Muscle of back (tissue), 11 donors: Measurements from ENCODE around the gene PCNX2. TPM values are rescaled to one million over a fixed set of nuclear protein-coding genes. Genes with fewer than 3 reads are reported as not detected.
"Not testable (repeated sequence)": the region's sequence is repeated elsewhere in the genome, so short reads cannot be mapped to it uniquely, and the experiment has no call there.

Experiments
- DNase-seq, 3 donors: peaks; one replicate each; pipeline versions ENCODE4 v3.0.0 to v3.0.0-alpha.2; 2013
- polyA plus RNA-seq, 10 donors: library from polyadenylated mRNA; unstranded; fragments of 120-200 nt; gene quantifications; one replicate each; pipeline ENCODE4 v1.2.1, GENCODE V29; 2013; ENCODE audit not compliant: insufficient read length in 10 of 10

The PCNX2 gene
- polyA plus RNA-seq, 10 donors, result 1.7 to 4.8 (median 3.1) TPM

DNA sequence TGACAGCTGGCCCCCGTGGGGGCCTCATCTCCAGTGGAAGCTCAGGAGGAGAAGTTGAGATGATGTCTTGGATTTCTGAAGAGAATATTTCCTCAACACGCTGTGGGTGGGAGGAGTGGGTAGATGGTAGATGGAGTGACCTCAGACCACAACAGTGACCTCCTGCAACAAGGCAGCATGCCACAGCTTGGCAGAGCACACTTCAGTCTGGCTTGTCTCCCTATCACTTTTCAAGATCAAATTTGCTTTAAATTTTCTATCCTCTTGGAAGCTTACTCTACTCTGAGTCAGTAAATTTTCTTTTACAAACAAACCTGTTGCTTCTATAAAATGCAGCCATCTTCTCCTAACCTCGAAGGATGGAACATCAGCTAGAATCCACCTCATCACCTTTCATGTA lies 285.4 kb downstream of the PCNX2 start:
- DNase-seq, result no peak

DNA sequence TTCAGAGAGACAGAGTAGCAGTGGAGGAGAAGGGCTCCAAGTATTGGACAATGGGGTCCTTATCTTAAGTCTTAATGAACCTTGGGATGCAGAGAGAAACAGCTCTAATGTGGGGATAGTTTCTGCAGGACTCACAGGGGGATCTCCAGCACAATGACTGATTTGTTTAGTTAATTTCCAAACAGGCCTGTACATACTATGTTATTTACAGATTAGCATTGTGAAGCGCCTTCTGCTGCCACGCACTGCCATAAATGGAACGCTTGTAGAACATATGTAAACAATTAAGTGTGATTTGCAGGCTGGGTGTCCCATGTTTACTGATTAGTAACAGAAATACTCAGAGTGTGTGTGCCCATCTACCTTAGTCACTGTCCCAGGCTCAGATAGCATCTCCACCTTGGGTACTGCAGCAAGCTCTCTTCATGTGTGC lies 289.0 kb downstream of the PCNX2 start:
- DNase-seq, result no peak

DNA sequence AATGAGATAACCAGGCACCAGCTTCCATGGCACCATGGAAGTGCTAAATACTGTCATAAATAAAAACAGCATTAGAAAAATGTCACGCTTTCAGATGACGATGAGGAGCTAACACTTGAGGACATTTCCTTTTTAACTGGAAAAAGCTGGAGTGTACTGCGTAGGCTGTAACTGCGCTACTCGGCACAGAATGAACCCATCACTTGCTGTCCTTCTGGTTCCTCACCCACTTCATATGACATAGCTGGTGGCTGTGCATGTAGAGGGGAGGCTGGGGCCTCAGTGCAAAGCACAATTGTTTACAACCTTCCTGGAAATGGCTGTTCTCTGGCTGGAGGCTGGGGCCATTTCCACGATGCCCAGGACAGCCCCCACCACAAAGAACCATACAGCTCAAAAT lies 289.4 kb downstream of the PCNX2 start:
- no peak for DNase-seq

DNA sequence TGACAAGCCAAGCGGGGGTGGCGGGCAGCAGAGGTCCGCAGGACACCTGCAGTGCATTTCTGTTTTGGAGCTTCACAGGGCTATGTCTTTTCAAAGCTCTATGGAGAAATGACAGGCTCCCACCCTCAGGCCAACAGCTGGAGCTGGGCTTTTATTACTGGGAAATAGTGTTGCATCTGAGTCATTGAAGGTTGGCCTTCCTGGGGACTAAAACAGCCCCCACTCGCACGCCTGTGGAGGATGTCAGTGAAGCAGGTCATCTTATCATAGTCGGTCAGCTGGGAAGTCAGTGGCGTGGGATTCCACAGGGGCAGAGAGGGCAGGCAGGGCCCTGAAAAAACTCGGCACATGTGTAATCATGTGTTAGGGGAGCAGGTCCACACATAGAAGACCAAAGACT lies 289.8 kb downstream of the PCNX2 start:
- DNase-seq, result no peak

DNA sequence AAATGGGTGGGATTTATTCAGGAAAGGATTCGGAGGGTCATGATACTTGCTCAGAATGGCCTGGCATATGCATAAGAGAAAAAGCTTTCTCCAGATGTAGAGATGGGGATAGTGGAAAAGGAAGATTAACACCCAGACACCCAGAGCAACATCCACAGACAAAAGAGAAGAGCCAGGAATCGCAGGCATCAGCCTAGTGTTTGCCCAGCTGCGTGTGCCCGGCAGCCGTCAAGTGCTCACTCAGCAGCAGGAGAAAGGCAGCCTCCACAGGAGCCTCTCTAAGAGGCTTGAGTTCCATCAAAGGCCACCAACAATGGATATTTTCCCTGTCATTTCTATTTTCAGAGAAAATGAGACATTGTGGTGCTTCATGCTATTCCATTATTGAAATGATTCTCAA lies 290.4 kb downstream of the PCNX2 start:
- DNase-seq, result no peak

DNA sequence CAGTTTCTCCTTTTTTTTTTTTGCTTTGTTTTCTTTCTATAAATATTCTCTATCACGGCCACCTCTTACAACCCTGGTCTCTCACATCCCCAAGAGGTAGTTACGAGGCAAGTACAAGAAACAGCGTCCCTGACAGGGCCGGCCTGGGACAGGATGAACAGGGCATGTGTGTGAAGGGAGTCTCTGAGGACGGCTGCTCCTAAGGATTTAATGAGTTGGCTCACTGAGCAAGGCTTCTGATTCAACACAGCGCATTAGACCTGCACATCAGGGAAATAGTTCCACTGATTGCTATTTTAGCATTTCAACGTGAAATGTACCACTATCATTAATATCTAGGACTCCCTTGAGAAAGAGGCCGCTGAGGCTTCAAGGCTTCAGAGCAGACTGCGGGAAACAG lies 291.1 kb downstream of the PCNX2 start:
- DNase-seq, result no peak

DNA sequence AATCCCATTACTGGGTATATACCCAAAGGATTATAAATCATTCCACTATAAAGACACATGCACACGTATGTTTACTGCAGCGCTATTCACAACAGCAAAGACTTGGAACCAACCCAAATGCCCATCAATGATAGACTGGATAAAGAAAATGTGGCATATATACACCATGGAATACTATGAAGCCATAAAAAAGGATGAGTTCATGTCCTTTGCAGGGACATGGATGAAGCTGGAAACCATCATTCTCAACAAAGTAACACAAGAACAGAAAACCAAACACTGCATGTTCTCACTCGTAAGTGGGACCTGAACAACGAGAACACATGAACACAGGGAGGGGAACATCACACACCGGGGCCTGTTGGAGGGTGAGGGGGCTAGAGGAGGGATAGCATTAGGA lies 291.9 kb downstream of the PCNX2 start:
- not testable (repeated sequence) for DNase-seq

DNA sequence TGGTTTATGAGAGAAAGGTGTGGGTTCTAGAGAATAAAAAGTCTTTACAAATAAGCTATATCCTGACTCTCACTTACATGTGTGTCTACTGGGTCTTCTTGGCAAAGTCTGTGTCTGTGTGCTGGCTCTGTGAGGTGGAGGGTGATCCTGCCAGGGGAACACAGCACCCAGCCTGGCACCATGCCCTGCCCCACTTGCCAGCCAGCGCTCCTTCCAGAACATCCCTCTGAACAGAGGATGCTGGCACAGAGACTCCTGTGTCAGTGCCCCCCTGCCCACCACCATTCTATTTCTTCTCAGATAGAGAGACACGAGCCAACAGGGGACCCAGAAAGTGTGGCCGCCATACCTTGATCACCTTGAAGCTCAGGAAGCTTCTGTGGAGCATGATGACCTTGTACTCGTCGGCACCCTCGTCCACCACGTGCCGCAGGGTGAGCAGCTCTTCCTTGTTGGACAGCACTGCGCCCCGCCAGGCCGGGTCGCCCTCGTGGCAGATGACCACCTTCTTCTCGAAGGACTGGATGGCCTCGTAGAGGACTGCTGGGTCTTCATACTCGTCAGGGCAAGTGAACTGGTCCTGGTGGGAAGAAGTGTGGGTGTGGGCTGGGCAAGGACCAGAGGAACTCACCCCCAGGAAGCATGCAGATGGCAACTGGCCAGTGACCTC lies 295.4 kb downstream of the PCNX2 start:
- DNase-seq, result no peak

DNA sequence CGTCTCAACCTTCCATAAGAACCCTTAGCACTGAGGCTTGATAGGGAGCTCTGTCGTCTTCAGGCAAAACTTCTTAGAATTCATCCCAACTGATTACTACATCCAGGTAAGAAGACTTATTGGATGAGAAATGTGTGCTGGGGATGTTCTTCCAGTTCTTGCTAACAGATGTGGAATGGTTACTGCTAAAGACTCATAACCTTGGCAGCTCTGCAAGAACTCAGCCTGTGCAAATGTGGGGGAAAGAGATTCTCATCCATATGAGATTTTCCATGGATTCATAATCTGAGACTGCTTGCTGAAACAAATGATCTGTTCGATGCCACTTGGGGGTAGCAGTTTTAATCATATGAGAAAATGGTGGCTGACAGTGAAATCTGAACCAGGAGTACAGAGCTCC lies 296.9 kb downstream of the PCNX2 start:
- DNase-seq, result no peak

DNA sequence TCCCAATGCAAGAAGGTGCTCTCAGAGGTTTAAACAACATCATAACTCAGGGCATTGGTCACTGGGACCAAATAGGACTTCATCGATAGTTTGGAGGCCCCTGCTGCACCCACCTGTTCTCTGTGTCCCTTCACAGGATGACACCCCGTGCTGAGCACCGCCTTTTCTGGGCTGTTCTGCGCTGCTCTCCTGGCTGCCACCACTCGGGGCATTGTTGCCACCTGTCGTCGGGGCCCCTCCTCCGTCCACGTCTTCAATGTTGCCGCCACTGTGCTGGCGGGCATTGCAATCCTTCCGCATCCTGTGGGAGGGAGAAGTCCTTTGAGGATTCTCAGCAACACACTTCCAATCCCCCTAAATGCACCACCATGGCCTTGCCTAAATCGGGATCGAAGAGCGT lies 297.4 kb downstream of the PCNX2 start:
- no peak for DNase-seq

DNA sequence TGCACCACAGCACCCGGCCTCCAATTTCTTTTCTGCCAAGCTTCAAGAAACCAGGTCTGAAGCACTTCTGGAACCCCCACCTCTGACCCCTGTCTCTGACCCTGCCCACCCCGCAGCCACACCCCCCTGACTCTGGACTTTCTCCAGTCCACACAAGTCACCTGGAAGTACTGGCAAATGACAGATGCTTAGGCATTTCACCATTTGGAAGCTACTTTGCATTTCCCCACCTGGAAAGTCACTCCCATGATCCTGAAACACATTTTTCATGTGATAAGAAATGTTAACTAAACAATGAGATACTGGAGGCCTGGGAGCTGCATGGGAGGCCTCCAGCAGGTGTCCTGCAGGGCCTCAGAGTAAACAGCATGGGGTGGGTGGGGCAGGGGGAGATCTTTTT lies 299.4 kb downstream of the PCNX2 start:
- DNase-seq, result no peak

DNA sequence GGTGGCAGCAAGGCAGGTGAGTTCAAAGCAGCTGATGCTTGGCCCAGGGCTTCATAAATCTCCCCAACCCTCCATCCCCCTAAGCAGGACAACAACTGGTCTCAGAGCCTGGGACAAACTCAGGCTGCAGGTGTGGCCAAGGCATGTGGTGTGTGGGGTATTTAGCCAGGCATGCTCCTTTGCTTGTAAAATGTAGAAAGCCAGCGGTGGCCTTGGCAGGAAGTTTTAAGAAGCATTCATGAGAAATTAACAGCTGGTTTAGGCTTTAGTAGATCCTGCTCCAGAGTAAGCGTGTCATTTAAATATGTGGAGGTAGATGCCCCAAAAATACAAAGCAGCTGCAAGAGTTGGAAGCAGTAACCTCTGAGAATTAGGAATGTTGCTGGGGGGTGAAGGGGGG lies 300.3 kb downstream of the PCNX2 start:
- DNase-seq, result no peak

DNA sequence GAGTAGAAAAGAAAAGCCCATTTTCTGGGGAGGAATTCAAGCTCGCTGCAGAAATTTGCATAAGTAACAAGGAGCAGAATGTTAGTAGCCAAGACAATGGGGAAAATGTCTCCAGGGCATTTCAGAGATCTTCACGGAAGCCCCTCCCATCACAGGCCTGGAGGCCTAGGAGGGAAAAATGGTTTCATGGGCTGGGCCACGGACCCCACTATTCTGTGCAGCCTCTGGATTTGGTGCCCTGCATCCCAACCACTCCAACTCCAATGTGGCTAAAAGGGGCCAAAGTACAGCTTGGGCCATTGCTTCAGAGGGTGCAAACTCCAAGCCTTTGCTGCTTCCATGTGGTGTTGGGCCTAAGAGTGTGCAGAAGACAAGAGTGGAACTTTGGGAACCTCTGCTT lies 302.0 kb downstream of the PCNX2 start:
- no peak for DNase-seq

DNA sequence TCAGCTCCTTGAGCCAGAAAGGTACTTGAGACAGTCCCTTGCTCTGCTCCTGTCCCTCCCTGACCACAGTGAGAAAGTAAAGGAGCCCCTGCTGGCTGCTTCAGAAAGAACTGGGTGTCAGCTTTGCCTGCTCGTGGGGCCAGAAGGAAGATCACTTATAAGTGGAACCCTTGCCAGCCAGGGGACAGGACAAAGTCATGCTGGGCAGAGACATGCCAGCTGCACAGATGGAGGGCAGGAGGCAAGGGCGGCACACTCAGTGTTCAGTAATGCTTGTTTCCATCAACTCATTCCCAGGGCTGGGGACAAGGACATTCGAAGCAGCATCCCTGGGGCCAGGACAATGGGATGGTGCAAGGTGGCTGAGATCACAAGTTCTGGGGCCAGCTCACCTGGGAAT lies 303.3 kb downstream of the PCNX2 start:
- no peak for DNase-seq

DNA sequence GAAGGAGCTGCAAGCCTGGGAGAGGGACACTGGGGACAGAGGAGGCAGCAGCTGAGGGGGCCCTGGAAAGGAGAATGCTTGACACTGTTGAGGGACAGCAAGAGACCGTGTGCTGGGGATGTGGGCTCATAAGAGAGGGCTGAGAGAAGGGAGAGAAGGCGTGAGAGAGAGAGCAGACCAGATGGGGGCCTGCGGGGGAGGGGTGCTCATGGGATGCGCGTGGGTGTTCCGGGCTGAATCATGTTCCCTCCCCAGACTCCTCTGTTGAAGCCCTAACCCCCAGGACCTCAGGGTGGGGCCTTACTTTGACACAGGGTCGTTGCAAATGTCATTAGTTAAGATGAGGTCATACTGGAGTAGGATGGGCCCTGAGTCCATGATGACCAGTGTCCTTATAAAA lies 304.3 kb downstream of the PCNX2 start:
- no peak for DNase-seq

DNA sequence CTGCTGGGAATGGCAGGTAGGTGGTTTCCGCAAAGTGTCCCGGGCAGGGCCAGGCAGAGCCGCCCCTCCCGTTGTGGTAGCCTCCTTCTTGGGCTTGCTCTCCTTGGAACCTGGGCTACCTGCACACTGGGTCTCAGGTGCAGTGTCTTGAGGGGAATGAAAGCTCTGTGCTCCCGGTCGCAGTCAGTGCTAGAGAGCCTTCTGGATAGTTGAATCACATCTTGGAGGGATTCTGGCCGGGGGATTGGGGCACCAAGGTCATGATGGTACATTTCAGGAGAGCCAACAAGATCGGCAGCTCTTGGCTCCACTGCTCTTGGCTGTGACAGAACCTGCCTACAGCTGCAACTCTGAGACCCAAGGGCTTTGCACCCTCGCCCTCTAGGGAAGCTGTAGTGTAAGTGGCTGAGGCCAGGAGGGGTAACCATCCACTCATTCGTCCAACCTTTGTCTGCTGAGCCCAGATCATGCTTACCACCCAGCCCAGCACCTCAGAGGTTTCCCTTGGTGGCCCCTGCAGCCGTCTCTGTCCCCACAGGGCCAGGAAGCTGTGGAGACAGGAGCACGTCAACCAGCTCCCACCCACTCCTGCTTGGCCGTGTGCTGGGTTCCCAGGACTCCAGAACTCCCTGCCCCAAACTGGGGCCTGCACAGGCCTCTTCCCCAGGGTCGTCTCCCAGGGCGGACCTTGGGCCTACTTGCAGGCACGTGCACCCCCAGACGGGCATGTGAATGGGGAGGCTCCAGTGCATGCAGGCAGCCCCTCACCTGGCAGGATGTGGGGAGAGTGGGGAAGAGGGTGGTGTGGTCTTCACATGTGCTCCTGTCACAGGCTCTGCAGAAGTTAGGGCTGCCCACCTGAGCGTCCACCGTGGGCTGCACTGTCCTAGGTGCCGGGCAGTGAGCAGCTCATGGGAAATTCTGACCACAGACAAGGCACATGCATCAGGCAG lies 305.1 kb downstream of the PCNX2 start:
- DNase-seq, result no peak

DNA sequence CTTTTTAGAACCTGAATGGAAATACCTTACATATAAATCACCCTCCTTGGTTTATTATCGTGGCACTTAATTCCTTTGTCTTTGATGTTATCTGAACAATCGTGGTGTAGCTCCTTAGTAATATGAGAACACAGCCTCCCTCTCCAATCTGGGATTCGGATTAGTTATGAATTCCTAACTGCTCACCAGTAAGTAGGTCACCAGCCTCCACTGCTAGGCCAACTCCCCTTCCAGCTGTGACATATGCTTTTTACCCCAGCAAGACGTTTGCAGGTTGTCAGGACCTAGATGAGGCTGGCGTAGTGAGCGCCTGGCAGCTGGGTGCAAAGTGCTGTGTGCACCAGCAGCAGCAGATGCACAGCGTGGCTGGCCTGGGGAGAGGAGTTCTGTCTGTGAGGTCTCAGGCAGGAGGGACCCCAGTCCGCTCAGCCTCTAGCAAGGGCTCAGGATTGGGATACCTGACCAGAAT lies 306.9 kb downstream of the PCNX2 start:
- peak in 1 of 3 donors; percentile 40 for DNase-seq

DNA sequence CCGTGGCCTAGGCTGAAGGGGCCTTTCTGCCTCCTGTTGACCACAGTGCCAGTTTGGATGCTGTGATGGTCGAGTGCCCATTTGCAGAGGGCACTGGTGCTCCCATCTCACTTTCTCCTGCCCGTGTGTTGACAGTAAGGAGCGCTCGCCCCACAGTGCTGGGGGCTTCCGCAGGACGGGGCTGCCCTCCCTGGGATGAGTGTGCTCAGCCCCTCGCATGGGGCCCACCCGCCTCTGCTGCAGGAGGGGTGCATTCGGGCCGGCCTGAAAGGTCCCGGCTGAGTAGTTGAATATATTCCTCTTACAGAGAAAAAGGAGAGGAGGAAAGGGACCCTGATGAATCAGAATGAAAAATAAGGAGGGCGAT lies 307.8 kb downstream of the PCNX2 start:
- DNase-seq, result no peak

DNA sequence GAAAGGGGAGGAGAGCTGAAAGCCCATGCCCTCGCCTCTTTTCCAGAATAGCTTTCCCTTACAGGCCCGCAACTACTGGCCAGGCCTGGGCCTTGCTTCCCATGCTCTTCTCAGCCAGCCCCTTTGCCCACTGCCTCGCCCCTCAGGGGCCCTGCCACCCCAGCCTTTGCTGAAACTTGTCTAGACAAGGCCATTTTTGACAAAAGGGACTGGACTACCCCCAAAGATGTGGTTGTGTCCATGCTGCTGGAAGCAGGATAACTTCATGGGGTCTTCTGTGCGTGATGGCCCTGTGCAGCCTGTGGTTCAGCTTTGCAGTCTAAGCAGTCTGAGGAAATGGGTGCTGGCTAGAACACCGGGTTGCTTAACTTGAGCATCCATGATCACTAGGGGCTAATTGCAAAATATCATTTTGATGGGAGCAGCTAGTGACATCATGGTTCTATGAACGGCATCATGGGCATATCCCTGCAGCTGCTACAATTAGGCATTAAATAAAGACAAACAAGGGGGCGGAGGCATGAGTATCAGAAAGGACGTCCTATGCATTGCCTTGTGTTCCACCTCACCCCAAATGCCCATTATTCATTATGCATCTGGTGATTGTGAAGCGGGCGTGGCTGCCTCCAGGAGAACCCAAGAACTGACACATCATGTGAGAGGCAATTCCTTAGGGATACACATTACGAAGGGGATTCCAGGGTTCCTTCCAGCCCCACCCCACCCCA lies 308.3 kb downstream of the PCNX2 start:
- DNase-seq, result no peak

DNA sequence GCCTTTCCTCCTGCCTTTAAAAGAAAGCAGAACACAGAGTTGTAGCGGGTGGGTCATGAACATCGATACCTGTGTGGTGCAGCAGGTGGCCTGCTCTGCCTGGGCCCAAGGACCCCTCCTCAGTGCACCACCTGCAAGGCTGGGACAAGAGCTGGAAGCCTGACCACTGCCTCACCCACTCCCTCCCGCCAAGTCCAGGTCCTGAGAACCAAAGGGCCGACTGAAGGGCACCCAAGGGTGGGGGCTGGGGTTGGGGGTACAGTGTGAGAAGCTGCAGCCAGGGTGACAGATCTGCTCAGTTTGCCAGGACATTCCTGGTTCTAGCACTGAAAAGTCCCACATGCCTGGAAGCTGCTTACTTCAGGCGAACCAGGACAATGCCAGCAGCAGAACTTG lies 309.0 kb downstream of the PCNX2 start:
- no peak for DNase-seq

DNA sequence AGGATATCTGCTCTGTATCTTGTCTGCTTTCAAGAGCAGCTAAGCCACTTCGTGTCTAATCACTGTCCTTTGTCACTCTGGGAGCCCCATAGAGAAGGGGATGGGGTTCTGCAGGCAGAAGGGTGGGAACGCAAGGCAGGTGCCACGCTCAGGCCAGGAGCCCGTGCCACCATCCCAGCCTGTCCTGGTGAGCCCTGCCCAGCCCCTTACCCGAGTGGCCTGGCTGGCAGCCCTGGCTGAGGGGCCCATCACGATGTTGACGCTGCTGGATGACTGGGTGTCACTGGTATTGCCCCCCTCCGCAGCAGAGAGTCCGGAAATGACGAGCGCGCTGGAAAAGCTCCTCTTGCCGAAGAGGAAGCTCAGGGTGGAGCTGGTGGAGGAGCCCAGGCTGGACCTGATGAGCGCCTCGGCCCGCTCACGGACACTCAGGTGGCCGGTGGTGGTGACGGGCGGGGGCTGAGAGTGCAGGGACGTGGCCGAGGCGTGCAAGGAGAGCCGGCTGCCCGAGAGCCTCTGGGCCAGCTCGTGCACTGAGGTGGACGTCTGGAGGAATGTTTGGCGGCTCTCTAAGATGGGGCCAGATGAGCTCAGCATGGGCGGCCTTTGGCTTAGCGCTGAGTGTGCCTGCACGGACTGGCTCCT lies 309.5 kb downstream of the PCNX2 start:
- DNase-seq, result no peak
